Panc1 (cell line): Measurements from ENCODE around the gene RPE.

Source experiments
- SIN3A ChIP-seq: IDR thresholded peaks from 2 replicates; pipeline ENCODE4 v1.6.1; 2012; ENCODE audit warnings: low read depth, mild to moderate bottlenecking, low read length, moderate library complexity, borderline replicate concordance; ENCODE audit not compliant: insufficient read depth
- TF ChIP-seq, protein P1 (sequence below): fragments of 450-650 bp; IDR thresholded peaks from 2 replicates; pipeline ENCODE4 v1.5.1; 2017; ENCODE audit warnings: mild to moderate bottlenecking
- TF ChIP-seq, protein P2 (sequence below), 2 experiments: IDR thresholded peaks; 2 replicates each; pipeline ENCODE4 v1.6.1; 2011 to 2012; ENCODE audit warnings: low read depth in 2 of 2, control low read depth in 1 of 2, low read length in 1 of 2, mild to moderate bottlenecking in 1 of 2, moderate library complexity in 1 of 2; ENCODE audit not compliant: insufficient read depth in 1 of 2

DNA sequence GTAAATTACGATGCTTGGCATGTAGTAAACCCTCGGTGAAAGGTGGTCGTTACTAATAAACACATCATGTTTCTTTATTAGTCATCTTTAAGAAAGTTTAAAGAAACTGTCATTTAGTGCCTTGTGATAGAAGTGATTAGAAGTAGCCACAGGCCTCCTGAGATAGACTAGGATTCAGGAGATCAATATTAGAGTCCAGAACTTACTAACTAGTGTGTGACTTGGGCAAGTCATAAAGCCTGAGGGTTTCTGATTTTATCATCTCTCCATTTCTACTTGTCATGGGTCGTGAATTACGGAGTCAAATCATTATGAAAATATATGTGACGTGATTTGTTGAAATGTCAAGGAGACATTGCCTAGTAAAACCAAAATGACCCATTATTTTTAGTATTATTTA is 6.7 kb downstream of the RPE start:
- TF ChIP-seq, protein P1, sequence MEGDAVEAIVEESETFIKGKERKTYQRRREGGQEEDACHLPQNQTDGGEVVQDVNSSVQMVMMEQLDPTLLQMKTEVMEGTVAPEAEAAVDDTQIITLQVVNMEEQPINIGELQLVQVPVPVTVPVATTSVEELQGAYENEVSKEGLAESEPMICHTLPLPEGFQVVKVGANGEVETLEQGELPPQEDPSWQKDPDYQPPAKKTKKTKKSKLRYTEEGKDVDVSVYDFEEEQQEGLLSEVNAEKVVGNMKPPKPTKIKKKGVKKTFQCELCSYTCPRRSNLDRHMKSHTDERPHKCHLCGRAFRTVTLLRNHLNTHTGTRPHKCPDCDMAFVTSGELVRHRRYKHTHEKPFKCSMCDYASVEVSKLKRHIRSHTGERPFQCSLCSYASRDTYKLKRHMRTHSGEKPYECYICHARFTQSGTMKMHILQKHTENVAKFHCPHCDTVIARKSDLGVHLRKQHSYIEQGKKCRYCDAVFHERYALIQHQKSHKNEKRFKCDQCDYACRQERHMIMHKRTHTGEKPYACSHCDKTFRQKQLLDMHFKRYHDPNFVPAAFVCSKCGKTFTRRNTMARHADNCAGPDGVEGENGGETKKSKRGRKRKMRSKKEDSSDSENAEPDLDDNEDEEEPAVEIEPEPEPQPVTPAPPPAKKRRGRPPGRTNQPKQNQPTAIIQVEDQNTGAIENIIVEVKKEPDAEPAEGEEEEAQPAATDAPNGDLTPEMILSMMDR = no peak
- TF ChIP-seq SIN3A = no peak
- TF ChIP-seq, protein P2, sequence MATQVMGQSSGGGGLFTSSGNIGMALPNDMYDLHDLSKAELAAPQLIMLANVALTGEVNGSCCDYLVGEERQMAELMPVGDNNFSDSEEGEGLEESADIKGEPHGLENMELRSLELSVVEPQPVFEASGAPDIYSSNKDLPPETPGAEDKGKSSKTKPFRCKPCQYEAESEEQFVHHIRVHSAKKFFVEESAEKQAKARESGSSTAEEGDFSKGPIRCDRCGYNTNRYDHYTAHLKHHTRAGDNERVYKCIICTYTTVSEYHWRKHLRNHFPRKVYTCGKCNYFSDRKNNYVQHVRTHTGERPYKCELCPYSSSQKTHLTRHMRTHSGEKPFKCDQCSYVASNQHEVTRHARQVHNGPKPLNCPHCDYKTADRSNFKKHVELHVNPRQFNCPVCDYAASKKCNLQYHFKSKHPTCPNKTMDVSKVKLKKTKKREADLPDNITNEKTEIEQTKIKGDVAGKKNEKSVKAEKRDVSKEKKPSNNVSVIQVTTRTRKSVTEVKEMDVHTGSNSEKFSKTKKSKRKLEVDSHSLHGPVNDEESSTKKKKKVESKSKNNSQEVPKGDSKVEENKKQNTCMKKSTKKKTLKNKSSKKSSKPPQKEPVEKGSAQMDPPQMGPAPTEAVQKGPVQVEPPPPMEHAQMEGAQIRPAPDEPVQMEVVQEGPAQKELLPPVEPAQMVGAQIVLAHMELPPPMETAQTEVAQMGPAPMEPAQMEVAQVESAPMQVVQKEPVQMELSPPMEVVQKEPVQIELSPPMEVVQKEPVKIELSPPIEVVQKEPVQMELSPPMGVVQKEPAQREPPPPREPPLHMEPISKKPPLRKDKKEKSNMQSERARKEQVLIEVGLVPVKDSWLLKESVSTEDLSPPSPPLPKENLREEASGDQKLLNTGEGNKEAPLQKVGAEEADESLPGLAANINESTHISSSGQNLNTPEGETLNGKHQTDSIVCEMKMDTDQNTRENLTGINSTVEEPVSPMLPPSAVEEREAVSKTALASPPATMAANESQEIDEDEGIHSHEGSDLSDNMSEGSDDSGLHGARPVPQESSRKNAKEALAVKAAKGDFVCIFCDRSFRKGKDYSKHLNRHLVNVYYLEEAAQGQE (IDR thresholded peaks at IDR 0.05; ENCODE audit: insufficient read depth in 1 of 2, low read depth in 2 of 2, low read length in 1 of 2) = no peak
